Cardiac fibroblast (primary cell): ENCODE results near the gene CENPU.

Experiments
- DNase-seq, 2 donors: peaks; one replicate each; pipeline versions ENCODE4 v3.0.0 to v3.0.0-alpha.2; 2010; ENCODE audit warnings: low read depth in 2 of 2
- H3K4me3 ChIP-seq, 2 donors: replicated peaks in 1 of 2; 1 replicate in 1 of 2; 2 replicates in 1 of 2; pipeline ENCODE4 v1.5.1; 2011; ENCODE audit warnings: low read depth in 2 of 2, low read length in 2 of 2, mild to moderate bottlenecking in 2 of 2, moderate library complexity in 1 of 2
- TF ChIP-seq, protein P1 (sequence below): IDR thresholded peaks from one replicate; pipeline ENCODE4 v1.5.1; 2011; ENCODE audit warnings: low read depth, mild to moderate bottlenecking, low read length, inconsistent platforms

The CENPU gene

DNA sequence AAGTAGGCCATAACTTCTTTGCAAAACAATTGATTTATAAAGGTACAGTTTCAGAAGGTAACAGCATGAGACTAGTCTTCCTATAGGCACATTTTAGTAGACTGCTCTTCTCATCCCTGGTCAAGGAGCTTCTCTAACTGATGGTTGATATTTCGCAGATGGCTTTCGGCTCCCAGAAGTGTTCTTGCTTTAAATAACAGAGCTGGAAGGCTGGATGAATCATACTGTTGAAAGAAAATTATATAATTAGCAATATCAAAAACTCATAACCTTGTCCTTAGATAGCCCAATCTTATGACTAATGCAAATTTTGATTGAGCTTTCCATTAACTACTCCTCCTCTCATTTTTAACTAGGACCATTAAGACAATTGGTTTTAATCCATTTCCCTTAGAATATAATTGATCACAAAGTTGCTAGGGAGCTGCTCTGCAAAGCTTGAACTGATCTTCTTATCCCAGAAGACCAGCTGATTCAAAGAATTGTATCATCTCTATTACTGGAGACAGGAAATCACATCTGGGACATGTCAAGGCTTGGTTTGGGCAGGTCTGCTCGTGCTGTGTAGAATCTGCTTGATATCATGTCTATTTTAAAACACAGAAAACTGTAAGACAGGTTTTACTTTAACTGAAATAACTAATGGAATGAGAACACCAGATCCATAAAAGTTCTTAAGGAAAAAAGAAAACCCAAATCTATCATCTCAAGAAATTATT is 38.6 kb downstream of the CENPU start:
- no peak overlapping the region for H3K4me3 ChIP-seq
- peak in 1 of 2 donors; percentile 14 for DNase-seq
- TF ChIP-seq, protein P1, sequence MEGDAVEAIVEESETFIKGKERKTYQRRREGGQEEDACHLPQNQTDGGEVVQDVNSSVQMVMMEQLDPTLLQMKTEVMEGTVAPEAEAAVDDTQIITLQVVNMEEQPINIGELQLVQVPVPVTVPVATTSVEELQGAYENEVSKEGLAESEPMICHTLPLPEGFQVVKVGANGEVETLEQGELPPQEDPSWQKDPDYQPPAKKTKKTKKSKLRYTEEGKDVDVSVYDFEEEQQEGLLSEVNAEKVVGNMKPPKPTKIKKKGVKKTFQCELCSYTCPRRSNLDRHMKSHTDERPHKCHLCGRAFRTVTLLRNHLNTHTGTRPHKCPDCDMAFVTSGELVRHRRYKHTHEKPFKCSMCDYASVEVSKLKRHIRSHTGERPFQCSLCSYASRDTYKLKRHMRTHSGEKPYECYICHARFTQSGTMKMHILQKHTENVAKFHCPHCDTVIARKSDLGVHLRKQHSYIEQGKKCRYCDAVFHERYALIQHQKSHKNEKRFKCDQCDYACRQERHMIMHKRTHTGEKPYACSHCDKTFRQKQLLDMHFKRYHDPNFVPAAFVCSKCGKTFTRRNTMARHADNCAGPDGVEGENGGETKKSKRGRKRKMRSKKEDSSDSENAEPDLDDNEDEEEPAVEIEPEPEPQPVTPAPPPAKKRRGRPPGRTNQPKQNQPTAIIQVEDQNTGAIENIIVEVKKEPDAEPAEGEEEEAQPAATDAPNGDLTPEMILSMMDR, result no peak

DNA sequence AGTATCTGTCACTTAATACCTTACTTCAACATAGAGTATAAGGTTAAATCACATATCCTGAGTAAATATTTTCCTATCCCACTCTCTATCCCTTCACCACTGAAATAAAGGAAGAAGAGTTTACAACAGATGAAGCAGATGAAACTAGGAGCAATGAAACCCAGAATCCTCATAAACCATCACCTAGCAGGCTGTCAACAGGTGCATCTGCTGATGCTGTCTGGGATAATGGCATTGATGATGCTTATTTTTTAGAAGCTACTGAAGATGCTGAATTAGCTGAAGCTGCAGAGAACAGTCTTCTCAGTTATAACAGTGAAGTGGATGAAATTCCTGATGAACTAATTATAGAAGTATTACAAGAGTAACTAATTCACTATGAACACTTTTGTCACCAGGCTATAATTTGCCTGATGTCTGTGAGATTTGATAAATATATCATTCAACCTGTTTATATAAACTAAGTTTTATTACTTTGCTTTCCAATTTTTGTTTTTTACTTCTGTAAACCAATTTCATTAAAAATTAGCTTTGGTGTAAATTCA is 39.4 kb downstream of the CENPU start:
- H3K4me3 ChIP-seq, result no peak overlapping the region
- no peak for DNase-seq
- TF ChIP-seq, protein P1, result no peak

DNA sequence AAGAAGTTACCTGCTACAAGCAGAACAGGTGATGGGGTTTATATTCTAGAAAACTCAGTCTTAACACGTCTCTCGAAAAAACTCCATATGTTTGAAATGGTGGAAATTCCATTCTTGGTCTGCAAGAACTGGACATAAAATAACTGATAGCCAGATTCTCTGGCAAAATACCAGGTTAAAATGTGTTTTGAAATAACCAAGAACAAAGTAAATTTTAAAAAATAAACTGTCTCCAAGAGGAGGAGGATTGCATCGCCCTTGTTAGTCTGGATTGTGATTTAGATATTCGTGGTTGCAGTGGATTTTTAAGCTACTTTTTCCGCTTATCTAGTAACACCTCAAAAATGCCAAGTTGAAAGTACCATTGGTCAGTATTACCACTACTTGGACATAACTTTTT is 40.8 kb downstream of the CENPU start:
- peak in 1 of 2 donors; percentile 56 for DNase-seq
- no peak overlapping the region for H3K4me3 ChIP-seq
- TF ChIP-seq, protein P1, result no peak

DNA sequence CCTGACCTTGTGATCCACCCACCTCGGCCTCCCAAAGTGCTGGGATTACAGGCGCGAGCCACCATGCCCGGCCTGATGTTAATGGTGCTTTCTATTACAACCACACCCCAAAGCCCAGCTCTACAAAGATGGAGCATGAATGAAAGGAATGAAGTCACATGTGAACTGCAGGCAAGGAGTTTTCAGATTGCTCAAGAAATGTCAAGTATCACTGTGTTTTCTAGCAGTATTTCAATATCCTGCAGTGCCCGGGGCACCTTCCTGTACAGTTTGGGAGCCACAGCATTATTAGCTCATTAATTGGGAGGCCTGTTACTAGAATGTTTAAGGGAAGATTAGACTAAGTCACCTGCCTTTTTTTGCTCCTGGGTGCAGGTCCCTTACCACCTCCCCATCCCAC is 44.2 kb downstream of the CENPU start:
- no peak for DNase-seq
- H3K4me3 ChIP-seq, result no peak overlapping the region
- TF ChIP-seq, protein P1, result no peak

DNA sequence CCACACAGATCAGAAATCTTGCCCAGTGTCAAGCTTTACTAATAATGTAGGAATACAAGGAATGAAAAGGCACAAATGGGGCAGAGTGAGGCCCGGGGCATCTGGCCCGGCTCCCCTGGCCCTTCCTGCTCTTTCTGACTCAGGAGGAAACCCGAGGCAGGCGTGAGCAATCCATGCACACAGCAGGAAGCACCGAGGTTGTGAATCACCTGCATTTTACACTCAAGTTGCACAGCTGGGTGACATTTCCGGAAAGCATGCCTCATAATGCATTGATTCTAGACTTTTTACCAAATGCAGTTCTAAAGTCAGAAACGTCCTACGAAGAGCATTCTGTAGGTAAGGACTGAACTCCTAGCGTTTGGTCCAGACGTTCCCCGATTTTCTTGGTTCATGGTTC is 45.4 kb downstream of the CENPU start:
- DNase-seq, result peak; percentile 69 to 94
- H3K4me3 ChIP-seq, result no peak overlapping the region
- TF ChIP-seq, protein P1, result no peak

DNA sequence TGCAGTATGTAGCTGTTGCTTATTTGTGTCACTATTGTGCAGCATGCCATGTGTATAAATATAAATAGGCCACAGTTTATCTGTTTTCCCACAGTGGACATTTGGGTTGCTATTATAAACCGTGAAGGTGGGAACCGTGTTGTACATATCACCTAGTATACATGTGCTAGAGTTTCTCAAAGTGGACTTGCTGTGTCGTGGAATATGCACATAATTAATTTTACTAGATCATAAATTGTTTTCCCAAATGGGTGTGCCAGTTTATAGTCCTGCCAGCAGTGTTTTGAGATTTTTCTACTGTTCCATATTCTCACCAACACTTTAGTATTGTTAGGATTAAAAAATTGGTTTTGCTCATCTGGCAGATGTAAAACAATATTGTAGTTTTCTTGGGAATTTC is 45.9 kb downstream of the CENPU start:
- DNase-seq, result no peak
- TF ChIP-seq, protein P1, result no peak

More for the DNA sequence above, 45.9 kb downstream of the CENPU start:
- H3K4me3 ChIP-seq, result no peak overlapping the region
